ENCODE measurements around the gene KLHDC3. TPM values are rescaled to one million over a fixed set of nuclear protein-coding genes. Genes with fewer than 3 reads are reported as not detected.

Gene KLHDC3
- polyA plus RNA-seq, 3 donors: 51.9 to 141 (median 106) TPM

DNA sequence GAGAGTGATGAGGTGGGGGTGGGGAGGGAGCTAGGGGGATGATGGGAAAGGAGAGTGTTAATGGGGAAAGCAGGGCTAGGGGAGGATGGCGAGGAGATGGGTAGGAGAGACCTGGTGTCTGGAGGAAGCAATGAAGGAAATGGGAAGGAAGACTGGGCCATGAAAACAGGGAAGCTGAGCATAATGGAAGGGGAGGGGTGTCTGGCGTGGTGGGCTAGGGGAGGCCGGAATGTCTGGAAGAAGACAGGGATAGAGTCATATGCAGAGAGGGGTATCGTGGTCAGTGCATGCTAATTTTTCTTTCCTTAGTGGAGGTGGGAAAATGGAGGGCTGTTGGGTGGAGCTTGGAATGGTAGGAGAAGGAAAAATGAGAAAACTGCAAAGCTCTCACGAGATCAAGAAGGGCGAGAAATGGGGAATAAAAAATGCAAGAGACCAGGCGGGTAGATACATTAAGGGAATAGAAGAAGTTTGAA is 423 bp downstream of the KLHDC3 start:
- peaks cover 38 to 41% of the 10 kb centered on the region in 2 donors for H3K4me1 ChIP-seq (ENCODE audit: control insufficient read depth in 1 of 2, insufficient read depth in 2 of 2, low read length in 2 of 2)
- intact Hi-C loops (cut with micrococcal nuclease): loop anchor here (2.0 to 10.0 kb wide), 4 partner anchors 37 to 500 kb away; partner anchors contain the start of genes KLC4 (in 2 of the 2), MRPL2 (in 2 of the 2), PEX6 (in 2 of the 2) and LRRC73 (in 1 of the 2)
- Mint-ChIP-seq H3K4me1 (peaks cover 39% of the 10 kb centered on the region), H3K4me3 (peak overlapping the region; percentile 91 to 98), H3K27me3 (ENCODE audit: low read depth in 3 of 3) (peaks cover 0 to 3% (median 0%) of the 10 kb centered on the region in 3 donors), H3K27ac (peak overlapping the region; percentile 77 to 95 (median 80)), H3K36me3 (peaks cover 49 to 53% of the 10 kb centered on the region in 2 donors), H3K9me3 (no peaks in the 10 kb centered on the region)
- H3K4me2 ChIP-seq (replicated peaks; ENCODE audit: extremely low read depth, low read length, poor library complexity, severe bottlenecking): peak overlapping the region; percentile 96
- no peaks in the 10 kb centered on the region for H3K9me3 ChIP-seq (replicated peaks in 1 of 2; ENCODE audit: control insufficient read depth in 1 of 2, insufficient read depth in 1 of 2, low read length in 2 of 2)
- no peak for DNase-seq
- TF ChIP-seq, protein P1, sequence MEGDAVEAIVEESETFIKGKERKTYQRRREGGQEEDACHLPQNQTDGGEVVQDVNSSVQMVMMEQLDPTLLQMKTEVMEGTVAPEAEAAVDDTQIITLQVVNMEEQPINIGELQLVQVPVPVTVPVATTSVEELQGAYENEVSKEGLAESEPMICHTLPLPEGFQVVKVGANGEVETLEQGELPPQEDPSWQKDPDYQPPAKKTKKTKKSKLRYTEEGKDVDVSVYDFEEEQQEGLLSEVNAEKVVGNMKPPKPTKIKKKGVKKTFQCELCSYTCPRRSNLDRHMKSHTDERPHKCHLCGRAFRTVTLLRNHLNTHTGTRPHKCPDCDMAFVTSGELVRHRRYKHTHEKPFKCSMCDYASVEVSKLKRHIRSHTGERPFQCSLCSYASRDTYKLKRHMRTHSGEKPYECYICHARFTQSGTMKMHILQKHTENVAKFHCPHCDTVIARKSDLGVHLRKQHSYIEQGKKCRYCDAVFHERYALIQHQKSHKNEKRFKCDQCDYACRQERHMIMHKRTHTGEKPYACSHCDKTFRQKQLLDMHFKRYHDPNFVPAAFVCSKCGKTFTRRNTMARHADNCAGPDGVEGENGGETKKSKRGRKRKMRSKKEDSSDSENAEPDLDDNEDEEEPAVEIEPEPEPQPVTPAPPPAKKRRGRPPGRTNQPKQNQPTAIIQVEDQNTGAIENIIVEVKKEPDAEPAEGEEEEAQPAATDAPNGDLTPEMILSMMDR (IDR thresholded peaks at IDR 0.05): no peak
- peaks cover 59% of the 10 kb centered on the region for H3K79me2 ChIP-seq (ENCODE audit: insufficient read depth, low read length)
- peaks cover 44% of the 10 kb centered on the region for H4K20me1 ChIP-seq (ENCODE audit: insufficient read depth, low read length)
- peak overlapping the region; percentile 92 for H2AFZ ChIP-seq (ENCODE audit: insufficient read depth, low read depth, low read length, poor library complexity, severe bottlenecking)
- H3K27me3 ChIP-seq (ENCODE audit: control insufficient read depth in 2 of 2, insufficient read depth in 2 of 2, low read length in 2 of 2): no peaks in the 10 kb centered on the region
- peak overlapping the region; percentile 69 to 96 (median 73) for H3K4me3 ChIP-seq (replicated peaks in 1 of 3; ENCODE audit: low read depth in 2 of 3, low read length in 3 of 3)
- H3K36me3 ChIP-seq (replicated peaks in 1 of 2; ENCODE audit: control insufficient read depth in 1 of 2, insufficient read depth in 2 of 2, low read length in 2 of 2): peaks cover 52 to 55% of the 10 kb centered on the region in 2 donors
- WGBS (ENCODE audit: insufficient coverage): under 1% methylated on average over 7 of the region's 7 CpGs
- peak overlapping the region; percentile 71 for H3K9ac ChIP-seq (ENCODE audit: insufficient read depth, low read length, poor library complexity, severe bottlenecking)
- H3K27ac ChIP-seq (ENCODE audit: low read depth in 1 of 2, low read length in 2 of 2): peak overlapping the region in 1 of 2 donors; percentile 71

DNA sequence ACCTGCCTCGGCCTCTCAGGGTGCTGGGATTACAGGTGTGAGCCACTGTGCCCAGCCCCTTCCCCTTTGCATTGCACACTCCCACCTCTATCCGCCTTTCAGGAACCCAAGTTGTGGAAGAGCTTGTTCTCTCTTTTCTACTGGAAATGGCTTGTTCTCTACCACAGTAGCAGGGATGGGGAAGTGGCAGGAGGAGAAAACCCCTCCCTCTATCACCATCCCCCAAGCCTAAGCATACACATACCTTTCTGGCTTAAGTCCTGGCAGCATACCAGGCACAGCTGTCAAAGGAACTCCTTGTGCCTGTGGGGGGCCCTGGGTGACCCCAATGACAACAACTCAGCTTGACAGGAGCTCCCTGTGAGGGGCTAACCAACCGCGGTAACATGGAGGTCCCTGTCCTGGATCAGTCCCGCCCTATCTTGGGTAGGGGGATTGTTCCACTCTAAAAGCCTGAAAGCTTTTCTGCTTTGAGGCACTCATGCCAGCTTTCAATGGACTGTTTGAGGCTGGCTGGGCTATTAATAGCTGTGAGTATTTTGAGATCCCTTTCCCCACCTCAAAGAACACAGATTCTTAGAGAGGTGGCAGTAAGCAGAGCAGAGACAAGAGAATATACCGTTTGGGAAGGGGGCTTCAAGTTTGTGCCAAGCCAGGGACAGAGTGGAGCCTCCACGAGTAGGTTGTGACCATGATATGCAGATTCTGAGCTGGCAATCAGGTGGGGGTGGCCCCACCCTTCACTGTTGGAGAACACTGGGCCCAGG is 2.3 kb downstream of the KLHDC3 start:
- Histone ChIP-seq H3K27ac (ENCODE audit: low read depth in 1 of 2, low read length in 2 of 2) (peak overlapping the region in 1 of 2 donors; percentile 56), H3K27me3 (ENCODE audit: control insufficient read depth in 2 of 2, insufficient read depth in 2 of 2, low read length in 2 of 2) (no peaks in the 10 kb centered on the region), H3K36me3 (replicated peaks in 1 of 2; ENCODE audit: control insufficient read depth in 1 of 2, insufficient read depth in 2 of 2, low read length in 2 of 2) (peaks cover 36% of the 10 kb centered on the region in 2 donors), H3K4me3 (replicated peaks in 1 of 3; ENCODE audit: low read depth in 2 of 3, low read length in 3 of 3) (peak overlapping the region in 1 of 3 experiments; percentile 35), H2AFZ (ENCODE audit: insufficient read depth, low read depth, low read length, poor library complexity, severe bottlenecking) (no peak overlapping the region), H3K79me2 (ENCODE audit: insufficient read depth, low read length) (peaks cover 59% of the 10 kb centered on the region), H3K4me2 (replicated peaks; ENCODE audit: extremely low read depth, low read length, poor library complexity, severe bottlenecking) (peak overlapping the region; percentile 96), H3K9me3 (replicated peaks in 1 of 2; ENCODE audit: control insufficient read depth in 1 of 2, insufficient read depth in 1 of 2, low read length in 2 of 2) (no peaks in the 10 kb centered on the region), H3K4me1 (ENCODE audit: control insufficient read depth in 1 of 2, insufficient read depth in 2 of 2, low read length in 2 of 2) (peaks cover 45 to 50% of the 10 kb centered on the region in 2 donors), H4K20me1 (ENCODE audit: insufficient read depth, low read length) (peaks cover 44% of the 10 kb centered on the region), H3K9ac (ENCODE audit: insufficient read depth, low read length, poor library complexity, severe bottlenecking) (no peak overlapping the region)
- H3K4me1 Mint-ChIP-seq: peaks cover 47% of the 10 kb centered on the region
- H3K4me3 Mint-ChIP-seq: peak overlapping the region; percentile 21 to 77
- H3K9me3 Mint-ChIP-seq: no peaks in the 10 kb centered on the region
- WGBS (ENCODE audit: insufficient coverage): 91% methylated on average over 2 of the region's 7 CpGs
- DNase-seq: no peak
- TF ChIP-seq, protein P1 (IDR thresholded peaks at IDR 0.05): no peak
- intact Hi-C loops (cut with micrococcal nuclease): loop anchor here in 1 of 2 donors (10.0 kb wide), 2 partner anchors 112 to 498 kb away; partner anchors contain the start of genes LRRC73, POLR1C and YIPF3
- peaks cover 35 to 47% of the 10 kb centered on the region in 2 donors for H3K36me3 Mint-ChIP-seq
- H3K27ac Mint-ChIP-seq: peak overlapping the region in 6 of 7 donors; percentile 51 to 86 (median 80)
- H3K27me3 Mint-ChIP-seq (ENCODE audit: low read depth in 3 of 3): peaks cover 0 to 3% (median 0%) of the 10 kb centered on the region in 3 donors

Measured in CD14-positive monocyte (primary cell).